SK-N-SH (cell line): Measurements from ENCODE around the gene HOXC6. TPM values are rescaled to one million over a fixed set of nuclear protein-coding genes. Genes with fewer than 3 reads are reported as not detected.

ENCODE experiments used
- CTCF ChIA-PET: fragments of 300-600, 350-600 bp; formaldehyde crosslinking; extraction: SDS; loops from one replicate; lab custom pipeline; 2021; lab: Yijun Ruan, JAX
- POLR2A ChIA-PET: fragments of 350-600 bp; sonication (Branson Sonifier 250); formaldehyde crosslinking; extraction: SDS; loops from one replicate; lab custom pipeline; 2020; ENCODE audit warnings: antibody characterized with exemption, inconsistent platforms; lab: Yijun Ruan, JAX
- DNase-seq: peaks from one replicate; pipeline ENCODE4 v3.0.0; 2012
- H2AFZ ChIP-seq: fragments of 200-600 bp; sonication (generic); 2 replicates; pipeline ENCODE4 v1.8.1; 2016; ENCODE audit warnings: antibody characterized with exemption, mild to moderate bottlenecking, low read depth
- H3F3A ChIP-seq: fragments of 200-600 bp; sonication (generic); replicated peaks from 2 replicates; pipeline ENCODE3; 2016; ENCODE audit warnings: antibody characterized with exemption, mild to moderate bottlenecking; ENCODE audit not compliant: insufficient read depth
- H3K27ac ChIP-seq, 2 experiments: fragments of 200-500 bp in 1 of 2; fragments of 200-600 bp in 1 of 2; sonication (Bioruptor generic) in 1 of 2; sonication (generic), shearing (Covaris generic) in 1 of 2; 2 replicates each; pipeline versions ENCODE4 v1.5.1 to v1.6.1; 2014 to 2016; ENCODE audit warnings: low read depth in 2 of 2, inconsistent platforms in 1 of 2, low read length in 1 of 2, mild to moderate bottlenecking in 1 of 2, mixed read lengths in 1 of 2
- H3K27me3 ChIP-seq: fragments of 200-600 bp; sonication (generic), shearing (Covaris generic); 2 replicates; pipeline ENCODE4 v1.6.1; 2016; ENCODE audit warnings: mixed run types; ENCODE audit not compliant: insufficient read depth
- H3K36me3 ChIP-seq, 2 experiments: fragments of 200-500 bp in 1 of 2; fragments of 200-600 bp in 1 of 2; sonication (Bioruptor generic) in 1 of 2; sonication (generic) in 1 of 2; replicated peaks in 1 of 2; 2 replicates each; pipeline versions ENCODE3 to v1.5.1; 2014 to 2016; ENCODE audit warnings: low read length in 1 of 2, mild to moderate bottlenecking in 1 of 2; ENCODE audit not compliant: insufficient read depth in 2 of 2, control insufficient read depth in 1 of 2
- H3K4me1 ChIP-seq, 2 experiments: fragments of 200-500 bp in 1 of 2; fragments of 200-600 bp in 1 of 2; sonication (Bioruptor generic) in 1 of 2; sonication (generic), shearing (Covaris generic) in 1 of 2; 2 replicates each; pipeline versions ENCODE4 v1.5.1 to v1.6.1; 2014 to 2016; ENCODE audit warnings: low read depth in 1 of 2, low read length in 1 of 2, mixed run types in 1 of 2; ENCODE audit not compliant: insufficient read depth in 2 of 2, control insufficient read depth in 1 of 2
- H3K4me2 ChIP-seq: fragments of 200-600 bp; sonication (generic), shearing (Covaris generic); 2 replicates; pipeline ENCODE4 v1.6.1; 2017; ENCODE audit warnings: mixed run types
- H3K4me3 ChIP-seq, 2 experiments: fragments of 200-500 bp in 1 of 2; fragments of 200-600 bp in 1 of 2; sonication (Bioruptor generic) in 1 of 2; sonication (generic), shearing (Covaris generic) in 1 of 2; 2 replicates each; pipeline versions ENCODE4 v1.5.1 to v1.8.1; 2014 to 2016; ENCODE audit warnings: low read depth in 2 of 2, inconsistent platforms in 1 of 2, low read length in 1 of 2, mild to moderate bottlenecking in 1 of 2, mixed read lengths in 1 of 2, moderate library complexity in 1 of 2
- H3K79me2 ChIP-seq: fragments of 200-600 bp; sonication (generic); 2 replicates; pipeline ENCODE4 v1.8.1; 2017; ENCODE audit warnings: mild to moderate bottlenecking; ENCODE audit not compliant: insufficient read depth
- H3K9ac ChIP-seq: fragments of 200-600 bp; sonication (generic); 2 replicates; pipeline ENCODE4 v1.6.1; 2017; ENCODE audit warnings: mixed run types
- H3K9me2 ChIP-seq: fragments of 200-600 bp; sonication (generic); 2 replicates; pipeline ENCODE4 v1.6.1; 2017; ENCODE audit warnings: mixed run types
- H3K9me3 ChIP-seq: fragments of 200-600 bp; sonication (generic); 2 replicates; pipeline ENCODE4 v1.6.1; 2017; ENCODE audit warnings: mixed run types, mild to moderate bottlenecking, moderate library complexity
- H4K20me1 ChIP-seq: fragments of 200-600 bp; sonication (generic); 2 replicates; pipeline ENCODE4 v1.6.1; 2017; ENCODE audit warnings: mild to moderate bottlenecking, mixed run types; ENCODE audit not compliant: insufficient read depth
- CHD2 ChIP-seq: fragments of 150-350 bp; IDR thresholded peaks from 2 replicates; pipeline ENCODE4 v1.6.1; 2018; ENCODE audit warnings: low read length; ENCODE audit not compliant: partially characterized antibody
- CTCF ChIP-seq: fragments of 200-600 bp; sonication (generic); IDR thresholded peaks from 2 replicates; pipeline ENCODE4 v1.6.1; 2017; ENCODE audit warnings: antibody characterized with exemption, mild to moderate bottlenecking, moderate library complexity
- ELF1 ChIP-seq: IDR thresholded peaks from 2 replicates; pipeline ENCODE4 v1.4.0; 2012
- EZH2phosphoT487 ChIP-seq: fragments of 200-600 bp; sonication (generic); IDR thresholded peaks from 2 replicates; pipeline ENCODE4 v1.6.1; 2017; ENCODE audit warnings: low read depth, mixed run types, mild to moderate bottlenecking, antibody characterized with exemption, moderate library complexity, borderline replicate concordance
- FOSL2 ChIP-seq: IDR thresholded peaks from 2 replicates; pipeline ENCODE4 v1.4.0; 2012; ENCODE audit warnings: low read depth, mild to moderate bottlenecking, moderate library complexity, borderline replicate concordance
- GATA2 ChIP-seq: sonication (generic); formaldehyde crosslinking; IDR thresholded peaks from 2 replicates; pipeline ENCODE4 v1.5.0; 2020; ENCODE audit warnings: mild to moderate bottlenecking, missing genetic modification reagents
- JUND ChIP-seq: IDR thresholded peaks from 2 replicates; pipeline ENCODE4 v1.4.0; 2012
- MEF2A ChIP-seq: IDR thresholded peaks from 2 replicates; pipeline ENCODE4 v1.4.0; 2012; ENCODE audit warnings: low read depth, borderline replicate concordance
- RCOR1 ChIP-seq: fragments of 150-350 bp; IDR thresholded peaks from 2 replicates; pipeline ENCODE4 v1.6.1; 2017; ENCODE audit warnings: antibody characterized with exemption, low read length
- RFX5 ChIP-seq: IDR thresholded peaks from 2 replicates; pipeline ENCODE4 v1.6.1; 2012; ENCODE audit warnings: mild to moderate bottlenecking, improper control_type of control experiment, low read length
- RXRA ChIP-seq: IDR thresholded peaks from 2 replicates; pipeline ENCODE4 v1.4.0; 2012; ENCODE audit warnings: low read depth, mild to moderate bottlenecking, borderline replicate concordance
- TAF1 ChIP-seq: IDR thresholded peaks from 2 replicates; pipeline ENCODE4 v1.6.1; 2012; ENCODE audit warnings: low read depth, mild to moderate bottlenecking, low read length, moderate library complexity, borderline replicate concordance
- USF2 ChIP-seq: fragments of 150-350 bp; IDR thresholded peaks from 2 replicates; pipeline ENCODE4 v1.6.1; 2017; ENCODE audit warnings: antibody characterized with exemption, low read length, low read depth, borderline replicate concordance
- YY1 ChIP-seq: IDR thresholded peaks from 2 replicates; pipeline ENCODE4 v1.4.0; 2012; ENCODE audit warnings: low read depth, mild to moderate bottlenecking
- WGBS: methylation state at CpG from one replicate; pipeline ENCODE4 v1.1.6; 2017; ENCODE audit warnings: low lambda C conversion rate; 5-methylcytosine and 5-hydroxymethylcytosine counted together
- polyA plus RNA-seq, 3 experiments: library from polyadenylated mRNA; depleted of rRNA; stranded (reverse); fragments of >200 nt; gene quantifications; 2 replicates each; pipeline ENCODE4 v1.2.3, GENCODE V29; 2012
- TF ChIP-seq, protein P1 (sequence below): IDR thresholded peaks from 2 replicates; pipeline ENCODE4 v1.4.0; 2012; ENCODE audit warnings: low read depth

The HOXC6 gene
- polyA plus RNA-seq, 1 of the 3 experiments (the other 2 are of a cell fraction): 9.1 TPM

GRCh38 chr12:53983568-53983949, 44.7 kb upstream of the HOXC6 start:
- no peak for TF ChIP-seq RCOR1
- TF ChIP-seq GATA2 (CRISPR knock-in tag): no peak
- no peak for TF ChIP-seq TAF1
- TF ChIP-seq, all 33 proteins: peak for 0
- Histone ChIP-seq H3K4me1 (peaks cover 0 to 12% of the 10 kb centered on the region in 2 experiments; a peak in 2 of 4 replicates), H3K9ac (no peak overlapping the region), H2AFZ (no peak overlapping the region), H3K79me2 (no peaks in the 10 kb centered on the region), H3K4me2 (no peak overlapping the region), H3F3A (no peaks in the 10 kb centered on the region), H3K27me3 (peaks cover 95% of the 10 kb centered on the region), H4K20me1 (no peaks in the 10 kb centered on the region), H3K27ac (no peak overlapping the region), H3K36me3 (no peaks in the 10 kb centered on the region), H3K9me2 (no peaks in the 10 kb centered on the region), H3K9me3 (no peaks in the 10 kb centered on the region), H3K4me3 (no peak overlapping the region)
- ChIA-PET POLR2A (no interaction called here), CTCF (interaction anchor here (1.7 to 12.8 kb wide), 7 partner anchors 11 to 232 kb away, joined by 3 to 194 read pairs (median 134); partner anchors contain the start of genes HOTAIR, HOXC11 and HOXC9)
- DNase-seq: no peak
- 38% methylated on average over 17 of the region's 17 CpGs for WGBS

- ChIA-PET CTCF (interaction anchor here (1.1 to 12.8 kb wide), 29 partner anchors 9 to 407 kb away, joined by 3 to 194 read pairs (median 6); partner anchors contain the start of genes HOTAIR, HOXC11, HOXC12 and HOXC9), POLR2A (interaction anchor here (0.6 kb wide), 1 partner anchor 15 kb away, joined by 3 read pairs; no protein-coding TSS in a partner anchor)
- 28% methylated on average over 27 of the region's 30 CpGs for WGBS
- no peak overlapping the region for H3K4me3 ChIP-seq
- H3K27ac ChIP-seq: no peak overlapping the region
- no peak overlapping the region for H3K9ac ChIP-seq
- H3K4me2 ChIP-seq: no peak overlapping the region
- no peaks in the 10 kb centered on the region for H3F3A ChIP-seq
- peaks cover 95% of the 10 kb centered on the region for H3K27me3 ChIP-seq
- H3K4me1 ChIP-seq: peaks cover 0 to 12% of the 10 kb centered on the region in 2 experiments; a peak in 1 of 4 replicates
- DNase-seq: no peak
- no peaks in the 10 kb centered on the region for H4K20me1 ChIP-seq
- no peaks in the 10 kb centered on the region for H3K79me2 ChIP-seq
- H3K9me2 ChIP-seq: no peaks in the 10 kb centered on the region
- no peak overlapping the region for H2AFZ ChIP-seq
- no peaks in the 10 kb centered on the region for H3K36me3 ChIP-seq
- TF ChIP-seq MEF2A (no peak), EZH2phosphoT487 (peak; percentile 86; the same call in 1 of the 2 replicates)
- no peaks in the 10 kb centered on the region for H3K9me3 ChIP-seq
Observed at GRCh38 chr12:53983950-53984572, 44.2 kb upstream of the HOXC6 start.

- Histone ChIP-seq H3K4me2 (peak within 1 kb of the TSS; percentile 95), H3K9me3 (no peaks in the 10 kb centered on the region), H4K20me1 (no peaks in the 10 kb centered on the region), H2AFZ (peak within 1 kb of the TSS; percentile 96; the same call in 1 of the 2 replicates), H3K27ac (no peak within 1 kb of the TSS), H3K36me3 (no peaks in the 10 kb centered on the region), H3F3A (no peaks in the 10 kb centered on the region), H3K9ac (no peak within 1 kb of the TSS), H3K79me2 (no peaks in the 10 kb centered on the region), H3K27me3 (peaks cover 95% of the 10 kb centered on the region), H3K4me3 (peak within 1 kb of the TSS; percentile 41 to 52; a peak in 3 of 4 replicates), H3K4me1 (peaks cover 0 to 12% of the 10 kb centered on the region in 2 experiments; a peak in 1 of 4 replicates), H3K9me2 (no peaks in the 10 kb centered on the region)
- peak; percentile 97 for DNase-seq
- ChIA-PET POLR2A (interaction anchor here (1.0 to 1.1 kb wide), 2 partner anchors 230 to 231 kb away, joined by 3 read pairs; no protein-coding TSS in a partner anchor), CTCF (interaction anchor here (0.5 to 12.8 kb wide), 63 partner anchors 8 to 427 kb away, joined by 3 to 194 read pairs (median 4); partner anchors contain the start of genes COPZ1, HOTAIR, HOXC11 and HOXC12)
- 5% methylated on average over 42 of the region's 55 CpGs for WGBS
- TF ChIP-seq EZH2phosphoT487 (no peak; the same call in 1 of the 2 replicates), JUND (peak; percentile 53), RFX5 (peak; percentile 81), USF2 (peak; percentile 51; the same call in 1 of the 2 replicates), RXRA (peak; percentile 53; the same call in 1 of the 2 replicates), ELF1 (no peak), CHD2 (peak; percentile 18), CTCF (peak; percentile 80), FOSL2 (peak; percentile 86), YY1 (no peak)
- TF ChIP-seq, protein P1, sequence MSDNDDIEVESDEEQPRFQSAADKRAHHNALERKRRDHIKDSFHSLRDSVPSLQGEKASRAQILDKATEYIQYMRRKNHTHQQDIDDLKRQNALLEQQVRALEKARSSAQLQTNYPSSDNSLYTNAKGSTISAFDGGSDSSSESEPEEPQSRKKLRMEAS: peak; percentile 83
Observed at GRCh38 chr12:53984901-53985691, 43.1 kb upstream of the HOXC6 start, which contains the start of gene HOXC10. Gene HOXC10, plus strand, starts transcription at chr12:53985146. Its CDS starts 114 bp downstream, at chr12:53985260.
